ENCODE data around the gene RPL10. TPM values are rescaled to one million over a fixed set of nuclear protein-coding genes. Genes with fewer than 3 reads are reported as not detected.
A peak's percentile ranks its signal among the peaks of the same experiment; 100 is the strongest.

Gene RPL10
- total and polyA plus RNA-seq, 9 of the 15 experiments (the other 6 are each of a cell fraction or from before 2014, with no cell fraction given): 3,774 to 7,600 (median 5,014) TPM

- TF ChIP-seq POLR2B (IDR thresholded peaks at IDR 0.05; ENCODE audit: low read depth, partially characterized antibody): peak; percentile 49
- peak; percentile 50 for TF ChIP-seq GABPB1 (CRISPR knock-in tag; IDR thresholded peaks at IDR 0.05)
- TF ChIP-seq FOXP1 (CRISPR knock-in tag; IDR thresholded peaks at IDR 0.05): 0 out of 2 replicates have a peak, but pooled peaks have one; percentile 34
- peak; percentile 73 for TF ChIP-seq TFAP4 (CRISPR knock-in tag; IDR thresholded peaks at IDR 0.05; ENCODE audit: borderline replicate concordance)
- TF ChIP-seq ZHX1 (conservative IDR thresholded peaks at IDR 0.05; ENCODE audit: low read length): 0 out of 2 replicates have a peak, but pooled peaks have one; percentile 71
- peak; percentile 65 for TF ChIP-seq GMEB1 (CRISPR knock-in tag; IDR thresholded peaks at IDR 0.05)
- peak; percentile 99 for TF ChIP-seq CREM (IDR thresholded peaks at IDR 0.05; ENCODE audit: low read depth)
- TF ChIP-seq EP400 (IDR thresholded peaks at IDR 0.05): peak; percentile 73; the same call in 1 of the 2 replicates
- TF ChIP-seq RAD21 (CRISPR knock-in tag; conservative IDR thresholded peaks at IDR 0.05 in 1 of 2, IDR thresholded peaks at IDR 0.05 in 1 of 2): no peak
- TF ChIP-seq CHD1 (IDR thresholded peaks at IDR 0.05; ENCODE audit: low read length): no peak
- TF ChIP-seq RHOXF2B (CRISPR knock-in tag; conservative IDR thresholded peaks at IDR 0.05): no peak
- no peak for TF ChIP-seq ZNF609 (CRISPR knock-in tag; IDR thresholded peaks at IDR 0.05; ENCODE audit: borderline replicate concordance)
- peak; percentile 29; the same call in 1 of the 2 replicates for TF ChIP-seq DPF2 (IDR thresholded peaks at IDR 0.05)
- peak; percentile 90; the same call in 1 of the 2 replicates for TF ChIP-seq NCOA1 (IDR thresholded peaks at IDR 0.05; ENCODE audit: low read depth)
- peak; percentile 86; the same call in 1 of the 2 replicates for TF ChIP-seq BRD4 (IDR thresholded peaks at IDR 0.05)
- TF ChIP-seq CHD2 (IDR thresholded peaks at IDR 0.05; ENCODE audit: low read depth, low read length): peak; percentile 97
- TF ChIP-seq HDAC1 (IDR thresholded peaks at IDR 0.05): 0 out of 4 replicates have a peak, but pooled peaks of 1 of the 2 experiments have one; percentile 19
- peak; percentile 88 for TF ChIP-seq CXXC5 (CRISPR knock-in tag; IDR thresholded peaks at IDR 0.05)
These were observed 19.2 kb upstream of the RPL10 start, which contains the start of gene EMD (continued) for GRCh38 chrX:154378799-154379568.

Data from K562 (cell line).